ENCODE results near the gene SIT1.

GRCh38 chr9:35679091-35679490 lies 28.4 kb upstream of the SIT1 start:
- no peak for TF ChIP-seq CTCF (conservative IDR thresholded peaks at IDR 0.05; ENCODE audit: low read length)
- TF ChIP-seq EZH2phosphoT487 (IDR thresholded peaks at IDR 0.05; ENCODE audit: borderline replicate concordance, low read depth, low read length), result no peak

Data from OCI-LY7 (cell line).